IMR-90 (cell line): ENCODE data around the gene HAAO. TPM values are rescaled to one million over a fixed set of nuclear protein-coding genes. Genes with fewer than 3 reads are reported as not detected.

Source experiments
- CTCF ChIP-seq: conservative IDR thresholded peaks from 2 replicates; pipeline ENCODE4 v1.5.1; 2012; ENCODE audit warnings: mild to moderate bottlenecking, low read depth, low read length, improper control_type of control experiment
- MAZ ChIP-seq: IDR thresholded peaks from 2 replicates; pipeline ENCODE4 v1.6.1; 2012; ENCODE audit warnings: low read depth, mild to moderate bottlenecking, low read length, improper control_type of control experiment, moderate library complexity, borderline replicate concordance
- MXI1 ChIP-seq: IDR thresholded peaks from 2 replicates; pipeline ENCODE4 v1.6.1; 2012; ENCODE audit warnings: low read depth, mild to moderate bottlenecking, low read length, moderate library complexity, borderline replicate concordance
- NFE2L2 ChIP-seq: fragments of 150-350 bp; IDR thresholded peaks from 2 replicates; pipeline ENCODE4 v1.6.1; 2016; ENCODE audit warnings: low read depth, mild to moderate bottlenecking, low read length
- RAD21 ChIP-seq: IDR thresholded peaks from 2 replicates; pipeline ENCODE4 v1.6.1; 2012; ENCODE audit warnings: low read length, improper control_type of control experiment
- RCOR1 ChIP-seq: IDR thresholded peaks from 2 replicates; pipeline ENCODE4 v1.6.1; 2012; ENCODE audit warnings: mild to moderate bottlenecking, low read length, improper control_type of control experiment; ENCODE audit not compliant: insufficient replicate concordance
- polyA plus RNA-seq, 3 experiments: library from polyadenylated mRNA; depleted of rRNA; stranded (reverse); fragments of >200 nt; gene quantifications; 2 replicates each; pipeline ENCODE4 v1.2.3, GENCODE V29; 2012; ENCODE audit warnings: low replicate concordance in 1 of 3
- total RNA-seq: library from RNA; depleted of rRNA; stranded (reverse); fragments of >200 nt; gene quantifications from 2 replicates; pipeline ENCODE4 v1.2.3, GENCODE V29; 2012

The HAAO gene
- total and polyA plus RNA-seq, 2 of the 4 experiments (the other 2 are of a cell fraction): 0.05 to 0.18 TPM

- TF ChIP-seq CTCF (no peak), RCOR1 (no peak), MXI1 (no peak), RAD21 (no peak), MAZ (no peak), NFE2L2 (no peak)
Observed at GRCh38 chr2:42829671-42830440, 37.5 kb upstream of the HAAO start (continued).
